A549 (cell line): ENCODE measurements around the gene TVP23B. TPM values are rescaled to one million over a fixed set of nuclear protein-coding genes. Genes with fewer than 3 reads are reported as not detected.
A peak's percentile ranks its signal among the peaks of the same experiment; 100 is the strongest.

Experiments
- ATAC-seq, 2 experiments: fragments of 200-7000 bp in 1 of 2; fragments of >200 bp in 1 of 2; cut with Nextera tagmentation in 1 of 2; cut with Tn5 transposase in 1 of 2; 3 replicates each; pipeline versions ENCODE4 v1.8.0 to v1.9.1; 2018 to 2020; ENCODE audit warnings: mild to moderate bottlenecking in 1 of 2, moderate library complexity in 1 of 2
- CTCF ChIA-PET: fragments of 300-600 bp; sonication (Branson Sonifier 250); formaldehyde crosslinking; extraction: SDS; loops from one replicate; lab custom pipeline; 2021; ENCODE audit warnings: antibody characterized with exemption, inconsistent platforms; lab: Yijun Ruan, JAX
- POLR2A ChIA-PET: fragments of 350-600 bp; formaldehyde crosslinking; extraction: SDS; loops from one replicate; lab custom pipeline; 2021; ENCODE audit warnings: antibody characterized with exemption, inconsistent platforms; lab: Yijun Ruan, JAX
- DNase-seq, 2 experiments: peaks; one replicate each; pipeline versions ENCODE4 v3.0.0 to v3.0.0-alpha.2; 2011 to 2016; ENCODE audit warnings: low read depth in 1 of 2, low spot score in 1 of 2
- FAIRE-seq: peaks from 2 replicates; lab custom pipeline; 2011; peaks lifted over from hg19 to GRCh38; lab: Jason Lieb, UNC
- H3K27ac ChIP-seq, 2 experiments: fragments of >200 bp; sonication (Bioruptor Twin); formaldehyde crosslinking; 3 replicates each; pipeline ENCODE4 v1.5.1; 2016 to 2017
- H3K4me1 ChIP-seq: fragments of >200 bp; sonication (Bioruptor Twin); formaldehyde crosslinking; 3 replicates; pipeline ENCODE4 v1.6.1; 2016
- H3K4me2 ChIP-seq: fragments of >200 bp; sonication (Bioruptor Twin); formaldehyde crosslinking; 3 replicates; pipeline ENCODE4 v1.6.1; 2016
- H3K4me3 ChIP-seq: fragments of >200 bp; sonication (Bioruptor Twin); formaldehyde crosslinking; 3 replicates; pipeline ENCODE4 v1.5.1; 2016
- H3K9me3 ChIP-seq: fragments of >200 bp; sonication (Bioruptor Twin); formaldehyde crosslinking; 3 replicates; pipeline ENCODE4 v1.6.1; 2016
- BCL3 ChIP-seq: fragments of >200 bp; sonication (Bioruptor Twin); formaldehyde crosslinking; IDR thresholded peaks from 3 replicates; pipeline ENCODE4 v1.6.1; 2016
- CBX8 ChIP-seq: fragments of 200-600 bp; sonication (generic); IDR thresholded peaks from 2 replicates; pipeline ENCODE4 v1.6.1; 2016
- CHD4 ChIP-seq: fragments of 200-600 bp; sonication (generic); IDR thresholded peaks from 2 replicates; pipeline ENCODE4 v1.6.1; 2016; ENCODE audit warnings: antibody characterized with exemption, mild to moderate bottlenecking, borderline replicate concordance
- CTCF ChIP-seq: fragments of >200 bp; sonication (Bioruptor Twin); formaldehyde crosslinking; IDR thresholded peaks from 3 replicates; pipeline ENCODE4 v1.5.1; 2016
- EHF ChIP-seq: fragments of 250-450 bp; sonication (Bioruptor Pico); IDR thresholded peaks from 2 replicates; pipeline ENCODE4 v1.5.0; 2020; ENCODE audit warnings: mild to moderate bottlenecking
- GATA3 ChIP-seq: IDR thresholded peaks from 2 replicates; pipeline ENCODE4 v1.6.1; 2012; ENCODE audit warnings: borderline replicate concordance
- HEYL ChIP-seq: fragments of 250-450 bp; sonication (Bioruptor Pico); IDR thresholded peaks from 2 replicates; pipeline ENCODE4 v1.8.0; 2021; ENCODE audit warnings: mild to moderate bottlenecking, moderate library complexity
- JUN ChIP-seq, 2 experiments: fragments of >200 bp; sonication (Bioruptor Twin); formaldehyde crosslinking; IDR thresholded peaks; 2 replicates in 1 of 2; 3 replicates in 1 of 2; pipeline ENCODE4 v1.6.1; 2016 to 2017
- KDM1A ChIP-seq: fragments of 200-600 bp; sonication (generic); IDR thresholded peaks from 2 replicates; pipeline ENCODE4 v1.6.1; 2016; ENCODE audit warnings: low read depth, mild to moderate bottlenecking
- MAFK ChIP-seq: fragments of 450-650 bp; IDR thresholded peaks from 2 replicates; pipeline ENCODE4 v1.6.1; 2014; ENCODE audit not compliant: partially characterized antibody
- MAX ChIP-seq: IDR thresholded peaks from 2 replicates; pipeline ENCODE4 v1.6.1; 2012
- PHF8 ChIP-seq: fragments of 200-600 bp; sonication (generic); IDR thresholded peaks from 2 replicates; pipeline ENCODE4 v1.6.1; 2016; ENCODE audit warnings: low read depth, mild to moderate bottlenecking, antibody characterized with exemption, moderate library complexity, borderline replicate concordance
- POLR2A ChIP-seq: IDR thresholded peaks from 2 replicates; pipeline ENCODE4 v1.6.1; 2012; ENCODE audit warnings: mild to moderate bottlenecking, low read length
- RAD21 ChIP-seq, 2 experiments: fragments of >200 bp in 1 of 2; sonication (Bioruptor Twin) in 1 of 2; formaldehyde crosslinking in 1 of 2; IDR thresholded peaks in 1 of 2; conservative IDR thresholded peaks in 1 of 2; 2 replicates in 1 of 2; 3 replicates in 1 of 2; pipeline ENCODE4 v1.6.1; 2012 to 2018; ENCODE audit warnings: inconsistent platforms in 1 of 2
- RFX5 ChIP-seq: fragments of 450-650 bp; IDR thresholded peaks from 2 replicates; pipeline ENCODE4 v1.7.1; 2014; ENCODE audit warnings: antibody characterized with exemption, mild to moderate bottlenecking, moderate library complexity
- RNF2 ChIP-seq: fragments of 200-600 bp; sonication (generic); IDR thresholded peaks from 2 replicates; pipeline ENCODE4 v1.6.1; 2016; ENCODE audit warnings: low read depth, mild to moderate bottlenecking, antibody characterized with exemption, moderate library complexity, borderline replicate concordance
- SREBF2 ChIP-seq: fragments of 450-650 bp; IDR thresholded peaks from 2 replicates; pipeline ENCODE4 v1.6.1; 2014; ENCODE audit warnings: mild to moderate bottlenecking, moderate library complexity
- TP53 ChIP-seq: fragments of 250-450 bp; sonication (Bioruptor Pico); IDR thresholded peaks from 2 replicates; pipeline ENCODE4 v1.5.0; 2021; ENCODE audit warnings: mild to moderate bottlenecking, moderate library complexity
- USF2 ChIP-seq: fragments of 450-650 bp; IDR thresholded peaks from 2 replicates; pipeline ENCODE4 v1.6.1; 2014; ENCODE audit warnings: antibody characterized with exemption
- ZNF302 ChIP-seq: fragments of 250-450 bp; sonication (Bioruptor Pico); IDR thresholded peaks from 2 replicates; pipeline ENCODE4 v1.9.0; 2021; ENCODE audit warnings: inconsistent platforms, mild to moderate bottlenecking, moderate library complexity
- WGBS: methylation state at CpG from one replicate; pipeline ENCODE4 v1.1.6; 2017; ENCODE audit errors: missing lambda C conversion rate; 5-methylcytosine and 5-hydroxymethylcytosine counted together
- polyA plus RNA-seq, 4 experiments: library from polyadenylated mRNA; depleted of rRNA in 3 of 4; stranded (reverse); fragments of >200 nt; fragmentation: RNase III in 1 of 4; extraction: RNeasy Plus Mini Kit Qiagen cat#74134 plus additional on column Dnase treatment in 1 of 4; gene quantifications; 2 replicates in 3 of 4; 3 replicates in 1 of 4; pipeline ENCODE4 v1.2.3, GENCODE V29; 2011 to 2017

The TVP23B gene
- polyA plus RNA-seq, 2 of the 4 experiments (the other 2 are of a cell fraction) = 85.2 to 134 TPM

- Histone ChIP-seq H3K4me3 (no peak overlapping the region), H3K9me3 (no peaks in the 10 kb centered on the region), H3K27ac (peak overlapping the region in 1 of 2 experiments; percentile 64; a peak in 3 of 6 replicates), H3K4me2 (no peak overlapping the region), H3K4me1 (peaks cover 22% of the 10 kb centered on the region)
- FAIRE-seq (no peak), DNase-seq (no peak), ATAC-seq (peak in 1 of 2 experiments; percentile 48; a peak in 3 of 6 replicates)
- CTCF ChIA-PET = interaction anchor here (1.1 to 3.8 kb wide), 3 partner anchors 34 to 225 kb away, joined by 3 to 9 read pairs (median 3); no protein-coding TSS in a partner anchor
- no peak for TF ChIP-seq MAX
- no peak for TF ChIP-seq ZNF302 (CRISPR knock-in tag)
- no peak for TF ChIP-seq TP53
- no peak for TF ChIP-seq PHF8
- TF ChIP-seq CHD4 = no peak
- no peak for TF ChIP-seq RNF2
- 64% methylated on average over 1 of the region's 1 CpG for WGBS
- POLR2A ChIA-PET = no interaction called here
These were observed 69.7 kb downstream of the TVP23B start for GRCh38 chr17:18850679-18851078.

- peaks cover 22% of the 10 kb centered on the region for H3K4me1 ChIP-seq
- H3K27ac ChIP-seq = peak overlapping the region in 1 of 2 experiments; percentile 64; a peak in 3 of 6 replicates
- FAIRE-seq (no peak), DNase-seq (peak in 1 of 2 experiments; percentile 37), ATAC-seq (peak in 1 of 2 experiments; percentile 8; a peak in 1 of 6 replicates)
- WGBS = 51% methylated on average over 3 of the region's 3 CpGs
- H3K9me3 ChIP-seq = no peaks in the 10 kb centered on the region
- no peak overlapping the region for H3K4me2 ChIP-seq
- TF ChIP-seq CBX8 (no peak), RAD21 (conservative IDR thresholded peaks at IDR 0.05 in 1 of 2, IDR thresholded peaks at IDR 0.05 in 1 of 2) (peak in 1 of 2 experiments; percentile 16; a peak in 1 of 5 replicates)
- H3K4me3 ChIP-seq = no peak overlapping the region
- POLR2A ChIA-PET = no interaction called here
- CTCF ChIA-PET = interaction anchor here (0.6 to 3.8 kb wide), 4 partner anchors 73 to 1449 kb away, joined by 3 to 9 read pairs (median 4); no protein-coding TSS in a partner anchor
These were observed 70.2 kb downstream of the TVP23B start for GRCh38 chr17:18851201-18851600.

GRCh38 chr17:18854956-18855355 is 74.0 kb downstream of the TVP23B start:
- FAIRE-seq (no peak), ATAC-seq (no peak), DNase-seq (no peak)
- Histone ChIP-seq H3K4me3 (peak overlapping the region; percentile 54; the same call in 2 of the 3 replicates), H3K9me3 (no peaks in the 10 kb centered on the region), H3K4me1 (peaks cover 34% of the 10 kb centered on the region), H3K27ac (no peak overlapping the region), H3K4me2 (peak overlapping the region; percentile 80)
- 89% methylated on average over 7 of the region's 7 CpGs for WGBS
- ChIA-PET POLR2A (no interaction called here), CTCF (interaction anchor here (0.6 to 2.5 kb wide), 7 partner anchors 23 to 230 kb away, joined by 3 to 8 read pairs (median 3); partner anchors contain the start of gene FAM83G)
- TF ChIP-seq HEYL (no peak), EHF (CRISPR knock-in tag) (no peak)

GRCh38 chr17:18855831-18856569 is 75.0 kb downstream of the TVP23B start:
- under 1% methylated on average over 29 of the region's 29 CpGs for WGBS
- Histone ChIP-seq H3K9me3 (no peaks in the 10 kb centered on the region), H3K27ac (peak overlapping the region; percentile 73 to 84), H3K4me3 (peak overlapping the region; percentile 54), H3K4me1 (peaks cover 32% of the 10 kb centered on the region), H3K4me2 (peak overlapping the region; percentile 80)
- DNase-seq (peak; percentile 94 to 97), ATAC-seq (peak; percentile 92 to 94), FAIRE-seq (peak; percentile 98)
- ChIA-PET POLR2A (interaction anchor here (0.6 kb wide), 2 partner anchors 51 to 1035 kb away, joined by 3 to 8 read pairs; no protein-coding TSS in a partner anchor), CTCF (interaction anchor here (1.0 to 2.2 kb wide), 3 partner anchors 83 to 231 kb away, joined by 3 to 8 read pairs (median 3); no protein-coding TSS in a partner anchor)
- TF ChIP-seq MAX (peak; percentile 79), MAFK (peak; percentile 45), CTCF (no peak), SREBF2 (no peak), BCL3 (peak; percentile 71), KDM1A (no peak), USF2 (peak; percentile 98), GATA3 (0 out of 2 replicates have a peak, but pooled peaks have one; percentile 8), POLR2A (peak; percentile 81), JUN (IDR thresholded peaks at IDR 0.05) (peak; percentile 68 to 69; a peak in 3 of 5 replicates), RFX5 (peak; percentile 85)
